Tibial artery (tissue), 4 donors: Measurements from ENCODE around the gene INPP4B.

Experiments used
- DNase-seq, 2 donors: peaks; one replicate each; pipeline ENCODE4 v3.0.0-alpha.2; 2019
- H3K27ac ChIP-seq, 2 donors: fragments of 200-600 bp; sonication (generic) in 1 of 2; 1 replicate in 1 of 2; 2 replicates in 1 of 2; pipeline ENCODE4 v1.5.1; 2018 to 2019; ENCODE audit warnings: mild to moderate bottlenecking in 1 of 2
- H3K27me3 ChIP-seq, 2 donors: fragments of 200-600 bp; sonication (generic) in 1 of 2; one replicate each; pipeline versions ENCODE4 v1.5.1 to v1.6.0; 2016 to 2019
- H3K36me3 ChIP-seq, 3 donors: fragments of 200-600 bp; sonication (generic) in 2 of 3; one replicate each; pipeline ENCODE4 v1.5.1; 2016 to 2019; ENCODE audit warnings: mild to moderate bottlenecking in 2 of 3
- H3K4me1 ChIP-seq, 4 donors: fragments of 200-600 bp; sonication (generic) in 2 of 4; 1 replicate in 3 of 4; 2 replicates in 1 of 4; pipeline ENCODE4 v1.5.1; 2016 to 2019
- H3K4me3 ChIP-seq, 2 donors: fragments of 200-600 bp; sonication (generic) in 1 of 2; 1 replicate in 1 of 2; 2 replicates in 1 of 2; pipeline ENCODE4 v1.5.1; 2018 to 2019; ENCODE audit warnings: mild to moderate bottlenecking in 2 of 2
- H3K9me3 ChIP-seq, 3 donors: fragments of 200-600 bp; sonication (generic) in 1 of 3; one replicate each; pipeline ENCODE4 v1.5.1; 2016 to 2019
- intact Hi-C: fragments of 100-400 bp; cut with DNase I; formaldehyde crosslinking; loops from one replicate; pipeline ENCODE4 v1.15.0; 2023; ENCODE audit warnings: low total_unique reads
- TF ChIP-seq, protein P1 (sequence below), 2 experiments: fragments of 200-600 bp in 1 of 2; fragments of 450-650 bp in 1 of 2; IDR thresholded peaks; one replicate each; pipeline ENCODE4 v1.5.1; 2017 to 2019; ENCODE audit warnings: antibody characterized with exemption in 2 of 2, mild to moderate bottlenecking in 1 of 2, moderate library complexity in 1 of 2

The INPP4B gene

GRCh38 chr4:142579443-142579842 lies 266.7 kb downstream of the INPP4B start:
- intact Hi-C loops, result no loop called here
- H3K9me3 ChIP-seq, result no peaks in the 10 kb centered on the region
- no peak for DNase-seq
- H3K27me3 ChIP-seq, result no peaks in the 10 kb centered on the region
- H3K27ac ChIP-seq, result no peak overlapping the region
- no peaks in the 10 kb centered on the region for H3K4me1 ChIP-seq
- H3K36me3 ChIP-seq, result no peaks in the 10 kb centered on the region
- H3K4me3 ChIP-seq, result no peak overlapping the region
- TF ChIP-seq, protein P1, sequence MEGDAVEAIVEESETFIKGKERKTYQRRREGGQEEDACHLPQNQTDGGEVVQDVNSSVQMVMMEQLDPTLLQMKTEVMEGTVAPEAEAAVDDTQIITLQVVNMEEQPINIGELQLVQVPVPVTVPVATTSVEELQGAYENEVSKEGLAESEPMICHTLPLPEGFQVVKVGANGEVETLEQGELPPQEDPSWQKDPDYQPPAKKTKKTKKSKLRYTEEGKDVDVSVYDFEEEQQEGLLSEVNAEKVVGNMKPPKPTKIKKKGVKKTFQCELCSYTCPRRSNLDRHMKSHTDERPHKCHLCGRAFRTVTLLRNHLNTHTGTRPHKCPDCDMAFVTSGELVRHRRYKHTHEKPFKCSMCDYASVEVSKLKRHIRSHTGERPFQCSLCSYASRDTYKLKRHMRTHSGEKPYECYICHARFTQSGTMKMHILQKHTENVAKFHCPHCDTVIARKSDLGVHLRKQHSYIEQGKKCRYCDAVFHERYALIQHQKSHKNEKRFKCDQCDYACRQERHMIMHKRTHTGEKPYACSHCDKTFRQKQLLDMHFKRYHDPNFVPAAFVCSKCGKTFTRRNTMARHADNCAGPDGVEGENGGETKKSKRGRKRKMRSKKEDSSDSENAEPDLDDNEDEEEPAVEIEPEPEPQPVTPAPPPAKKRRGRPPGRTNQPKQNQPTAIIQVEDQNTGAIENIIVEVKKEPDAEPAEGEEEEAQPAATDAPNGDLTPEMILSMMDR (IDR thresholded peaks at IDR 0.05), result no peak

DNA sequence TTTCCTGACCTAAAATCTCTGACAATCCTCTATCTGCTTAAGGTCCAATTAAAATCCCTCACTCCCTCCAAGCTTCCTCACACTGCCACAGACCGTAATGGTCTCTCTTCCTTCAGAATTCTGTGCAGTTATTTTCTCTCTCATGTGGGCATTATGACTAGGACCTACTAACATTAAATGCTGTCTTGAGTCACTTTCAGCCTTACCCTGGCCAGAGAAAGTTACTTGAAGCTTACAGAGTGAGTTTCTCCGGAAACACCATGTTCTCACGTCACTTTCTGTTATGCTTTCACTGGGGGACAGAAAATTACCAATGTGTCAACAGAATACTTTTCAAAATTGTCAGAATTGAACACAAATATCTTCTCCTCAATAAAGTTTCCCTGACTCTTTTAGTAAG lies 271.8 kb downstream of the INPP4B start:
- no peaks in the 10 kb centered on the region for H3K4me1 ChIP-seq
- intact Hi-C loops, result no loop called here
- H3K27me3 ChIP-seq, result no peaks in the 10 kb centered on the region
- no peaks in the 10 kb centered on the region for H3K9me3 ChIP-seq
- DNase-seq, result no peak
- TF ChIP-seq, protein P1 (IDR thresholded peaks at IDR 0.05), result no peak
- H3K27ac ChIP-seq, result no peak overlapping the region
- no peaks in the 10 kb centered on the region for H3K36me3 ChIP-seq
- H3K4me3 ChIP-seq, result no peak overlapping the region

DNA sequence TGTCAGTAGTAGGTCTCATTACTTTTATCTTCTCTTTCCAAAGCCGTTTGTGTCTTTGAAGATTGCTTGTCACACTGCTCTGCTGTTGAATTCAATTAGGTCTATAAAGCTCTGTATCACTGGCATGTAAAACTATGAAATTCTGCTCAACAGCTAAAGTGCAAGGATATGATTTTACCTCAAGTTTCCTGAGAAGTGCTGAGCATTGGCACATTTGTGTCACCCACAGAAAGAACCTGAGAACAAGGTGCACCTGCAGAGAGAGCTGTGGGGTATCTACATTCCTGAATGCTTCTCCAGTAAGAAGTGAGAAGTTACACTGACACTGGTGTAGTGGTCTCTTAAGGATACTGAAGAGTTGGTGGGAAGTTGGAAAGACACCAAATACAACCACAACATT lies 274.0 kb downstream of the INPP4B start:
- intact Hi-C loops, result no loop called here
- Histone ChIP-seq H3K4me1 (peaks cover 0 to 17% (median 1%) of the 10 kb centered on the region in 4 donors), H3K27ac (no peak overlapping the region), H3K9me3 (no peaks in the 10 kb centered on the region), H3K4me3 (no peak overlapping the region), H3K27me3 (no peaks in the 10 kb centered on the region), H3K36me3 (no peaks in the 10 kb centered on the region)
- DNase-seq, result no peak
- TF ChIP-seq, protein P1 (IDR thresholded peaks at IDR 0.05), result no peak

DNA sequence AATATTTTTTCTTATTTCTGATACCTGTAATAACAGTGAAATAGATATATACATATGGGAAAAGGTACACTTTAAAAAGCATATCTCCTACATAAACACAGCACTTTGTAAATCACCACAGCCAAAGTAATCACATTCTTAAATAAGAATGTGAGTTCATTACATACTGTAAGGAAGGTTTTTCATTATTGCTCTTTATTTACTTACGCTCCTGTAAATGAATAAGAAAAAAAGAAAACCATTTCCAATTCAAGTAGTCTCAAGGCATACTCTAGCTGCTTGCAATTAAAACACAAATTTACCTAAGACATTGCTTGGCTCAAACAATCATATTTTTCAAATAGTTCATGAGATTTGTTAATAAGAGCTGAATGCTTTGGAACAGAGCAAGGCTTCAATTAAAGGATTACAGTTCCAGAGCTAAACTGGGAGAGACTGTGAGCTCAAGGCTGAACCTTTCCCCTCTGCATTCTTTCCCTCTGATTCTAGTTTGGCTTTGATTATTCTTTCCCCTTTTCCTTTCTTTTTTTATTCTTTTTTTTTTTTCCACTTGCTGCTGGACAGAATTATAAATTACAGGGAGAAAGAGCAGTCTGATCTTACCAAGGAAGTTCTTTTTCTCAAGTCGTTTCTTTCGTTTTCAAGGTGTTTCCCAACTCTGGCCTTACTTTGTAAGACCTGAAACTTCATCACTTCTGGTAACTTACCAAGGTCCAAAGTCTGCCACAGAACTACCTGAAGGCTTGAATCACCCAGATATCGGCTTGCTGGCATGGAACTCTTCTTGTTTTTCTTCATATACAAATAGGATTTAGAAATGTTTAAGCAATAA lies 278.3 kb downstream of the INPP4B start:
- H3K4me1 ChIP-seq, result peaks cover 0 to 21% (median 1%) of the 10 kb centered on the region in 4 donors
- no peaks in the 10 kb centered on the region for H3K27me3 ChIP-seq
- no peaks in the 10 kb centered on the region for H3K9me3 ChIP-seq
- peak overlapping the region; percentile 15 to 22 for H3K4me3 ChIP-seq
- H3K36me3 ChIP-seq, result no peaks in the 10 kb centered on the region
- TF ChIP-seq, protein P1 (IDR thresholded peaks at IDR 0.05), result no peak
- intact Hi-C loops, result no loop called here
- peak overlapping the region; percentile 34 to 47 for H3K27ac ChIP-seq
- DNase-seq, result no peak

GRCh38 chr4:142567199-142567598 lies 278.9 kb downstream of the INPP4B start:
- Histone ChIP-seq H3K4me1 (peaks cover 0 to 21% (median 1%) of the 10 kb centered on the region in 4 donors), H3K27me3 (no peaks in the 10 kb centered on the region), H3K27ac (peak overlapping the region in 1 of 2 donors; percentile 47), H3K36me3 (no peaks in the 10 kb centered on the region), H3K4me3 (no peak overlapping the region), H3K9me3 (no peaks in the 10 kb centered on the region)
- intact Hi-C loops, result no loop called here
- TF ChIP-seq, protein P1 (IDR thresholded peaks at IDR 0.05), result no peak
- no peak for DNase-seq
